SK-N-SH (cell line): Measurements from ENCODE around the gene ZNF521.

Experiments
- CTCF ChIP-seq: fragments of 200-600 bp; sonication (generic); IDR thresholded peaks from 2 replicates; pipeline ENCODE4 v1.6.1; 2017; ENCODE audit warnings: antibody characterized with exemption, mild to moderate bottlenecking, moderate library complexity
- EZH2phosphoT487 ChIP-seq: fragments of 200-600 bp; sonication (generic); IDR thresholded peaks from 2 replicates; pipeline ENCODE4 v1.6.1; 2017; ENCODE audit warnings: low read depth, mixed run types, mild to moderate bottlenecking, antibody characterized with exemption, moderate library complexity, borderline replicate concordance
- FOXJ3 ChIP-seq: sonication (generic); formaldehyde crosslinking; IDR thresholded peaks from 2 replicates; pipeline ENCODE4 v1.5.1; 2020; ENCODE audit warnings: mild to moderate bottlenecking, missing genetic modification reagents
- MAX ChIP-seq: IDR thresholded peaks from 2 replicates; pipeline ENCODE4 v1.4.0; 2012; ENCODE audit warnings: low read depth
- MXI1 ChIP-seq: IDR thresholded peaks from 2 replicates; pipeline ENCODE4 v1.6.1; 2012; ENCODE audit warnings: mild to moderate bottlenecking, low read depth, low read length, improper control_type of control experiment
- POLR2AphosphoS5 ChIP-seq: IDR thresholded peaks from 2 replicates; pipeline ENCODE4 v1.6.1; 2012; ENCODE audit warnings: low read depth, low read length
- RAD21 ChIP-seq: IDR thresholded peaks from 2 replicates; pipeline ENCODE4 v1.6.1; 2012; ENCODE audit warnings: mild to moderate bottlenecking, low read length
- REST ChIP-seq: IDR thresholded peaks from 2 replicates; pipeline ENCODE4 v1.6.1; 2012; ENCODE audit warnings: mild to moderate bottlenecking, low read depth, low read length, moderate library complexity
- RFX5 ChIP-seq: IDR thresholded peaks from 2 replicates; pipeline ENCODE4 v1.6.1; 2012; ENCODE audit warnings: mild to moderate bottlenecking, improper control_type of control experiment, low read length
- SMC3 ChIP-seq: IDR thresholded peaks from 2 replicates; pipeline ENCODE4 v1.6.1; 2012; ENCODE audit warnings: low read depth, low read length, improper control_type of control experiment
- USF1 ChIP-seq: IDR thresholded peaks from 2 replicates; pipeline ENCODE4 v1.4.0; 2012; ENCODE audit warnings: low read depth, borderline replicate concordance

GRCh38 chr18:25066516-25066915 is 285.4 kb downstream of the ZNF521 start:
- no peak for TF ChIP-seq MAX
- TF ChIP-seq SMC3: no peak
- TF ChIP-seq CTCF: no peak
- no peak for TF ChIP-seq RAD21
- TF ChIP-seq POLR2AphosphoS5: no peak
- TF ChIP-seq FOXJ3 (CRISPR knock-in tag): no peak
- no peak for TF ChIP-seq REST
- no peak for TF ChIP-seq EZH2phosphoT487
- no peak for TF ChIP-seq USF1
- TF ChIP-seq MXI1: no peak
- TF ChIP-seq RFX5: no peak
